Right lobe of liver (tissue), 6 donors: ENCODE data around the gene TOB2. TPM values are rescaled to one million over a fixed set of nuclear protein-coding genes. Genes with fewer than 3 reads are reported as not detected.

Experiments used
- ATAC-seq, 4 donors: fragments of 200-7000 bp; cut with Tn5 transposase; one replicate each; pipeline ENCODE4 v1.9.1; 2020; ENCODE audit warnings: mild to moderate bottlenecking in 4 of 4, moderate library complexity in 4 of 4
- DNase-seq, 3 donors: peaks; one replicate each; pipeline ENCODE4 v3.0.0-alpha.2; 2020
- H3K27ac ChIP-seq, 3 donors: fragments of 200-600 bp; one replicate each; pipeline ENCODE4 v1.8.0; 2022
- H3K27me3 ChIP-seq, 2 donors: fragments of 200-600 bp; one replicate each; pipeline ENCODE4 v1.8.0; 2022
- H3K36me3 ChIP-seq, 4 donors: fragments of 200-600 bp; sonication (generic) in 1 of 4; one replicate each; pipeline versions ENCODE4 v1.5.1 to v1.8.0; 2017 to 2022; ENCODE audit warnings: control low read depth in 1 of 4
- H3K4me1 ChIP-seq, 4 donors: fragments of 200-600 bp; sonication (generic) in 1 of 4; one replicate each; pipeline versions ENCODE4 v1.5.1 to v1.8.0; 2017 to 2022; ENCODE audit warnings: control low read depth in 1 of 4
- H3K4me3 ChIP-seq, 3 donors: fragments of 200-600 bp; one replicate each; pipeline ENCODE4 v1.8.0; 2022
- H3K9me3 ChIP-seq, 4 donors: fragments of 200-600 bp; sonication (generic) in 1 of 4; one replicate each; pipeline versions ENCODE4 v1.5.1 to v1.8.0; 2017 to 2022; ENCODE audit warnings: control low read depth in 1 of 4
- POLR2A ChIP-seq: fragments of 450-650 bp; IDR thresholded peaks from one replicate; pipeline ENCODE4 v1.6.1; 2017; ENCODE audit warnings: antibody characterized with exemption, mild to moderate bottlenecking
- WGBS: methylation state at CpG from one replicate; pipeline ENCODE4 v1.1.6; 2018; ENCODE audit warnings: low coverage, low lambda C conversion rate; ENCODE audit not compliant: insufficient coverage; ENCODE audit errors: missing lambda C conversion rate; 5-methylcytosine and 5-hydroxymethylcytosine counted together
- intact Hi-C, 2 donors: fragments of 100-400 bp; cut with DNase I; formaldehyde crosslinking; loops; one replicate each; pipeline versions ENCODE4 v1.11.2 to v1.14.1; 2022
- total RNA-seq, 6 experiments: library from RNA; depleted of rRNA in 2 of 6; stranded (reverse); fragments of >200 nt in 2 of 6; fragmentation: NEBNext Ultra II Directional in 3 of 6; extraction: Animal tissue kit (Norgen Biotek cat#: 25700) in 3 of 6; gene quantifications; one replicate each; pipeline versions ENCODE4 v1.1.0 to v1.2.4, GENCODE V29; 2016 to 2023
- TF ChIP-seq, protein P1 (sequence below), 4 donors: fragments of 200-600 bp in 3 of 4; fragments of 450-650 bp in 1 of 4; IDR thresholded peaks; one replicate each; pipeline versions ENCODE4 v1.5.1 to v1.8.0; 2016 to 2022; ENCODE audit warnings: antibody characterized with exemption in 4 of 4, mild to moderate bottlenecking in 2 of 4
- donor health status: DM: no; HTN: yes; CAD: no.
- donor health status: DM: no; HTN: no; CAD: no.
- donor health status: DM: no; HTN: no; CAD: no.
- donor health status: DM: no; HTN: yes; CAD: no.
- donor health status: DM: no; HTN: yes; CAD: no.

The TOB2 gene
- total RNA-seq, 6 experiments from 2014 or later, result 11.6 to 33.4 (median 19.4) TPM

DNA sequence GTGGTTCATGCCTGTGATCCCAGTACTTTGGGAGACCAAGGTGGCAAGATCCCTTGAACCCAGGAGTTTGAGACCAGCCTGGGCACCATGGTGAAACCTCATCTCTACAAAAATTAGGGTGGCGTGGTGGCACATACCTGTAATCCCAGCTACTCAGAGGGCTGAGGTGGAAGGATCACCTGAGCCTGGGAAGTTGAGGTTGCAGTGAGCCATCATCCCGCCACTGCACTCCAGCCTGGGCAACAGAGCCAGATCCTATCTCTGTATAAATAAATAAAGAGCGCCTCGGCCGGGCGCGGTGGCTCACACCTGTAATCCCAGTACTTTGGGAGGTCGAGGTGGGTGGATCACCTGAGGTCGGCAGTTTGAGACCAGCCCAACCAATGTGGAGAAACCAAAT lies 27.9 kb downstream of the TOB2 start:
- no peak overlapping the region for H3K4me3 ChIP-seq
- WGBS, result 27% methylated on average over 3 of the region's 9 CpGs

DNA sequence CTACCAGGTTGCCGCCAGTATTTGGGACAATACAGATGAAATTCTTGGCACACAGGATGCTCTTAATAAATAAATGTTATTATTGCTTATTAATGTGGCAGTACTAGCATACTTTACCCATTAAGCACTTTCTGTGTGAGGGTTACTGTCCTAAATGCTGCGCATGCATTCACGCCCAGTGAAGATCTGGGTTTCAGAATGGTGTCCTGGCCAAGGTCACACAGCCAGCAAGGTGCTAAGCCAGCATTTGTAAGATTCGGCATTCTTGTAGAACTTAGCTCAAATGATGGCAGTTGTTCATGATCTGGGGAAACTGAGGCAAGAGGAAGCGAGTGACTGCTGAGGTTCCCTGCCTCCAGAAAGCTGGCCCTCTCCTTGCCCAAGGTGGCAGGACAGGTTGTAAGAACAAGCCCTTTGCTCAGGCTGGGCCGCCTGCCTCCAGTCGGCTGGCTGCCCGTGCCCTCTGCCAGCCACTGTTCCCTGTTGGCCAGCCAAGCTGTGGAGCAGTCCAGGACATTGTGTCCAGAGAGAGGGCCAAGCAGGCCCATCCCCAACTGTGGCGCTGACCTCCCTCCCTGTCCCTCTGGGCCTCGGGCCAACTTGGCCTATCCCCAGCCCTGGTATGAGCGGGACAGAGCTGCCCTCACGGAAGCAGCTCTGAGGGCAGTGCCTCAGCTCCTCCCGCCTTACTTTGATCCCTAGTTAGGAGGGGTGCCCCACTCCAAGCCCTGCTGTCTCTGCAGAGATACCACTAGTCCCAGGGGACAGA lies 28.8 kb downstream of the TOB2 start:
- Histone ChIP-seq H3K9me3 (no peaks in the 10 kb centered on the region), H3K4me1 (peaks cover 0 to 44% (median 20%) of the 10 kb centered on the region in 4 donors), H3K36me3 (no peaks in the 10 kb centered on the region), H3K27ac (peak overlapping the region; percentile 36 to 100 (median 98)), H3K4me3 (no peak overlapping the region), H3K27me3 (no peaks in the 10 kb centered on the region)
- ATAC-seq, result peak; percentile 57 to 76 (median 74)
- 24% methylated on average over 7 of the region's 13 CpGs for WGBS
- TF ChIP-seq, protein P1, sequence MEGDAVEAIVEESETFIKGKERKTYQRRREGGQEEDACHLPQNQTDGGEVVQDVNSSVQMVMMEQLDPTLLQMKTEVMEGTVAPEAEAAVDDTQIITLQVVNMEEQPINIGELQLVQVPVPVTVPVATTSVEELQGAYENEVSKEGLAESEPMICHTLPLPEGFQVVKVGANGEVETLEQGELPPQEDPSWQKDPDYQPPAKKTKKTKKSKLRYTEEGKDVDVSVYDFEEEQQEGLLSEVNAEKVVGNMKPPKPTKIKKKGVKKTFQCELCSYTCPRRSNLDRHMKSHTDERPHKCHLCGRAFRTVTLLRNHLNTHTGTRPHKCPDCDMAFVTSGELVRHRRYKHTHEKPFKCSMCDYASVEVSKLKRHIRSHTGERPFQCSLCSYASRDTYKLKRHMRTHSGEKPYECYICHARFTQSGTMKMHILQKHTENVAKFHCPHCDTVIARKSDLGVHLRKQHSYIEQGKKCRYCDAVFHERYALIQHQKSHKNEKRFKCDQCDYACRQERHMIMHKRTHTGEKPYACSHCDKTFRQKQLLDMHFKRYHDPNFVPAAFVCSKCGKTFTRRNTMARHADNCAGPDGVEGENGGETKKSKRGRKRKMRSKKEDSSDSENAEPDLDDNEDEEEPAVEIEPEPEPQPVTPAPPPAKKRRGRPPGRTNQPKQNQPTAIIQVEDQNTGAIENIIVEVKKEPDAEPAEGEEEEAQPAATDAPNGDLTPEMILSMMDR (IDR thresholded peaks at IDR 0.05), result peak in 1 of 4 donors; percentile 7
- peak; percentile 49 for TF ChIP-seq POLR2A
- intact Hi-C loops, result no loop called here
- peak; percentile 95 to 99 (median 98) for DNase-seq

More for the DNA sequence above, 27.9 kb downstream of the TOB2 start:
- TF ChIP-seq, protein P1 (IDR thresholded peaks at IDR 0.05), result no peak
- no peak for TF ChIP-seq POLR2A
- no peaks in the 10 kb centered on the region for H3K27me3 ChIP-seq
- DNase-seq (no peak), ATAC-seq (no peak)
- H3K27ac ChIP-seq, result peak overlapping the region in 2 of 3 donors; percentile 98 to 100
- no peaks in the 10 kb centered on the region for H3K36me3 ChIP-seq
- no peaks in the 10 kb centered on the region for H3K9me3 ChIP-seq
- intact Hi-C loops, result no loop called here
- H3K4me1 ChIP-seq, result peaks cover 0 to 41% (median 19%) of the 10 kb centered on the region in 4 donors

DNA sequence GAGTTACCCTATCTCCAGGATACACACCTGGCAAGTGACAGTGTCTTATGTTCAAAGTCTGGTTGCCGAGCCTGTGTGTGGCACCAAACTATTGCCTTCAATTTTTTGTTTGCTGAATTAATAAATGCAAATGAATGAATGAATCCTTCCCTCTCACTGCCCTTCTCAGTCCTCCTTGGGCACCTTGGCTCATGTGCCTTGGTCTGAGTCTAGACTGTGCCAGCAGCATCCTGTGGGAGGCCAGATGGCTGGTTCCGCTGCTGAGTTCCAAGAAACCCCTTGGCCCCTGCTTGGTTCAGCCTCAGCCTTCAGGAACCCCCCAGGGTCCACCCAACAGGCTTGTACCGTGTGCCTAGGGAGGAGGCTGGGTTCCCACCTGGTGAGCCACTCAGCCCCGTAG lies 31.0 kb downstream of the TOB2 start:
- intact Hi-C loops, result no loop called here
- Histone ChIP-seq H3K4me1 (peaks cover 0 to 58% (median 29%) of the 10 kb centered on the region in 4 donors), H3K27ac (peak overlapping the region in 2 of 3 donors; percentile 98 to 100)

DNA sequence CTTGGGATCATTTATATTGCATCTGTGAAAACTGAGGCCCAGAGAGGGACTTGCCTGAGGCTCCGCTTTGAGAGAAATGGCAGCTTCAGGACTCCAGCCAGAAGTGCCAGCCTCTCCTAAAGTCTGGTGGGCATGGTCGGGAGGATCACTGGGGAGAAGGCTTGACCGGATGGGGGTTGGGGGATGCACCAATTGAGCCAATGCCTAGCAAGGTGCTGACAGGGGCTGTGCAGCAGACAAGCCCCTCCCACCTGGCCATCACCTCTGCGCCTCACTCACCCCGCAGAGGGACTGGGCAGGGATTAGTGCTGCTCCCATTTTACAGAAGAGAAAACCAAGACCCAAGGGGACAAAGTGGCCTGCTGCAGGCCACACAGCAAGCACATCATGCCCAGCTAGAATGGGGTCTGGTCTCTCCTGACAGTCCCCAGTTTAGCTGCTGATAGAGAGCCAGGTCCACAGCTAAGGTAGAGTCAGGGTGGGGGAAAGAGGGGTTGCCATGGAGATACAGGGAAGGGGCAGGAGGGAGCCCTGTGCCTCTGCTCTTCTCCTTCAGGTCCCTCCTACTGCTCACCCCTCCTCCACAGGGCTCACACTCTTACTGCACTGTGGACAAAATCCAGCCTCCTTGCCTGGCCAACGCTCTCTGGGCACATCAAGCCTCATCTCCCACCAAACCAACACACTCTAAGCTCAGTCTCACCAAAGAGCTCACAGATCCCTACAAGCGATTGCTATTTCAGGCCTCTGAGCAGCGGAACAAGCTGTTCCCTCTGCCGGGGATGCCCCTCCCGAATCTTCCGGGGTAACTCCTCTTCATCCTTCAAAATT lies 35.4 kb downstream of the TOB2 start:
- intact Hi-C loops, result no loop called here

More for the DNA sequence above, 31.0 kb downstream of the TOB2 start:
- Histone ChIP-seq H3K4me3 (peak overlapping the region in 1 of 3 donors; percentile 67), H3K36me3 (no peaks in the 10 kb centered on the region), H3K9me3 (no peaks in the 10 kb centered on the region), H3K27me3 (no peaks in the 10 kb centered on the region)
- ATAC-seq (no peak), DNase-seq (no peak)
- WGBS, result 84% methylated on average over 3 of the region's 4 CpGs
- TF ChIP-seq, protein P1 (IDR thresholded peaks at IDR 0.05), result no peak
- no peak for TF ChIP-seq POLR2A

More for the DNA sequence above, 35.4 kb downstream of the TOB2 start:
- no peaks in the 10 kb centered on the region for H3K27me3 ChIP-seq
- H3K36me3 ChIP-seq, result no peaks in the 10 kb centered on the region
- TF ChIP-seq, protein P1 (IDR thresholded peaks at IDR 0.05), result no peak
- TF ChIP-seq POLR2A, result peak; percentile 11
- peak overlapping the region in 2 of 3 donors; percentile 98 to 100 for H3K27ac ChIP-seq
- H3K9me3 ChIP-seq, result no peaks in the 10 kb centered on the region
- DNase-seq (no peak), ATAC-seq (no peak)
- whole genome bisulfite sequencing, result 72% methylated on average over 6 of the region's 11 CpGs
- H3K4me3 ChIP-seq, result no peak overlapping the region
- H3K4me1 ChIP-seq, result peaks cover 0 to 42% (median 22%) of the 10 kb centered on the region in 4 donors
